Osteocyte (in vitro differentiated cells): Measurements from ENCODE around the gene KRT6A. TPM values are rescaled to one million over a fixed set of nuclear protein-coding genes. Genes with fewer than 3 reads are reported as not detected.
A peak's percentile ranks its signal among the peaks of the same experiment; 100 is the strongest.

Experiments used
- DNase-seq: peaks from one replicate; pipeline ENCODE4 v3.0.0; 2021; ENCODE audit warnings: mixed read lengths; ENCODE audit not compliant: unreplicated experiment; ENCODE audit errors: extremely low spot score
- H3K27ac Mint-ChIP-seq: one replicate; pipeline ENCODE4 v1.8.0; 2021; ENCODE audit warnings: mild to moderate bottlenecking, mixed read lengths; ENCODE audit not compliant: unreplicated experiment
- H3K27me3 Mint-ChIP-seq: one replicate; pipeline ENCODE4 v1.8.0; 2021; ENCODE audit warnings: mixed read lengths; ENCODE audit not compliant: unreplicated experiment
- H3K36me3 Mint-ChIP-seq: one replicate; pipeline ENCODE4 v1.8.0; 2021; ENCODE audit warnings: mixed read lengths; ENCODE audit not compliant: unreplicated experiment
- H3K4me1 Mint-ChIP-seq: one replicate; pipeline ENCODE4 v1.8.0; 2021; ENCODE audit warnings: mixed read lengths; ENCODE audit not compliant: unreplicated experiment
- H3K4me3 Mint-ChIP-seq: one replicate; pipeline ENCODE4 v1.8.0; 2021; ENCODE audit warnings: mild to moderate bottlenecking, moderate library complexity, mixed read lengths; ENCODE audit not compliant: unreplicated experiment
- H3K9me3 Mint-ChIP-seq: one replicate; pipeline ENCODE4 v1.8.0; 2021; ENCODE audit warnings: mixed read lengths; ENCODE audit not compliant: unreplicated experiment
- CTCF ChIP-seq: fragments of 200-600 bp; sonication (generic); IDR thresholded peaks from 2 replicates; pipeline ENCODE4 v1.5.0; 2021; ENCODE audit warnings: antibody characterized with exemption, mild to moderate bottlenecking, moderate library complexity
- total RNA-seq: library from RNA; stranded (reverse); gene quantifications from 2 replicates; pipeline ENCODE4 v1.2.1, GENCODE V29; 2021

The KRT6A gene
- total RNA-seq, 1 donor from 2014 or later: not detected

- H3K9me3 Mint-ChIP-seq: peaks cover 4% of the 10 kb centered on the region
- H3K36me3 Mint-ChIP-seq: no peaks in the 10 kb centered on the region
- H3K27ac Mint-ChIP-seq: no peak overlapping the region
- no peak for DNase-seq
- no peak for TF ChIP-seq CTCF
- no peaks in the 10 kb centered on the region for H3K4me1 Mint-ChIP-seq
- peaks cover 64% of the 10 kb centered on the region for H3K27me3 Mint-ChIP-seq
- no peak overlapping the region for H3K4me3 Mint-ChIP-seq
Observed at GRCh38 chr12:52515319-52515646, 22.2 kb upstream of the KRT6A start.

- Mint-ChIP-seq H3K27ac (no peak overlapping the region), H3K9me3 (peaks cover 4% of the 10 kb centered on the region), H3K27me3 (peaks cover 68% of the 10 kb centered on the region), H3K36me3 (no peaks in the 10 kb centered on the region), H3K4me3 (no peak overlapping the region), H3K4me1 (no peaks in the 10 kb centered on the region)
- TF ChIP-seq CTCF: no peak
- peak; percentile 65 for DNase-seq
Observed at GRCh38 chr12:52514471-52515318, 21.6 kb upstream of the KRT6A start.

- no peak for DNase-seq
- TF ChIP-seq CTCF: no peak
- peaks cover 65% of the 10 kb centered on the region for H3K27me3 Mint-ChIP-seq
- H3K9me3 Mint-ChIP-seq: peaks cover 4% of the 10 kb centered on the region
- no peak overlapping the region for H3K4me3 Mint-ChIP-seq
- no peaks in the 10 kb centered on the region for H3K36me3 Mint-ChIP-seq
- no peaks in the 10 kb centered on the region for H3K4me1 Mint-ChIP-seq
- H3K27ac Mint-ChIP-seq: no peak overlapping the region
Observed at GRCh38 chr12:52513736-52514135, 20.7 kb upstream of the KRT6A start.

GRCh38 chr12:52508211-52508610, 15.2 kb upstream of the KRT6A start:
- no peak for TF ChIP-seq CTCF
- peaks cover 61% of the 10 kb centered on the region for H3K27me3 Mint-ChIP-seq
- H3K4me3 Mint-ChIP-seq: no peak overlapping the region
- no peak overlapping the region for H3K27ac Mint-ChIP-seq
- peaks cover 4% of the 10 kb centered on the region for H3K9me3 Mint-ChIP-seq
- no peaks in the 10 kb centered on the region for H3K4me1 Mint-ChIP-seq
- no peak for DNase-seq
- H3K36me3 Mint-ChIP-seq: no peaks in the 10 kb centered on the region

GRCh38 chr12:52506858-52507715, 14.0 kb upstream of the KRT6A start:
- H3K36me3 Mint-ChIP-seq: no peaks in the 10 kb centered on the region
- peak; percentile 67 for TF ChIP-seq CTCF
- no peak overlapping the region for H3K4me3 Mint-ChIP-seq
- no peak overlapping the region for H3K27ac Mint-ChIP-seq
- DNase-seq: no peak
- no peaks in the 10 kb centered on the region for H3K4me1 Mint-ChIP-seq
- H3K27me3 Mint-ChIP-seq: peaks cover 58% of the 10 kb centered on the region
- H3K9me3 Mint-ChIP-seq: peaks cover 4% of the 10 kb centered on the region
